ENCODE data around the gene CSF2.

GRCh38 chr5:132083071-132083678 lies 9.6 kb downstream of the CSF2 start:
- TF ChIP-seq, protein P1, sequence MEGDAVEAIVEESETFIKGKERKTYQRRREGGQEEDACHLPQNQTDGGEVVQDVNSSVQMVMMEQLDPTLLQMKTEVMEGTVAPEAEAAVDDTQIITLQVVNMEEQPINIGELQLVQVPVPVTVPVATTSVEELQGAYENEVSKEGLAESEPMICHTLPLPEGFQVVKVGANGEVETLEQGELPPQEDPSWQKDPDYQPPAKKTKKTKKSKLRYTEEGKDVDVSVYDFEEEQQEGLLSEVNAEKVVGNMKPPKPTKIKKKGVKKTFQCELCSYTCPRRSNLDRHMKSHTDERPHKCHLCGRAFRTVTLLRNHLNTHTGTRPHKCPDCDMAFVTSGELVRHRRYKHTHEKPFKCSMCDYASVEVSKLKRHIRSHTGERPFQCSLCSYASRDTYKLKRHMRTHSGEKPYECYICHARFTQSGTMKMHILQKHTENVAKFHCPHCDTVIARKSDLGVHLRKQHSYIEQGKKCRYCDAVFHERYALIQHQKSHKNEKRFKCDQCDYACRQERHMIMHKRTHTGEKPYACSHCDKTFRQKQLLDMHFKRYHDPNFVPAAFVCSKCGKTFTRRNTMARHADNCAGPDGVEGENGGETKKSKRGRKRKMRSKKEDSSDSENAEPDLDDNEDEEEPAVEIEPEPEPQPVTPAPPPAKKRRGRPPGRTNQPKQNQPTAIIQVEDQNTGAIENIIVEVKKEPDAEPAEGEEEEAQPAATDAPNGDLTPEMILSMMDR (IDR thresholded peaks at IDR 0.05; ENCODE audit: low read depth, low read length, poor library complexity, severe bottlenecking), result no peak
- TF ChIP-seq EZH2phosphoT487 (IDR thresholded peaks at IDR 0.05; ENCODE audit: borderline replicate concordance, low read length), result no peak

Measured in DOHH2 (cell line).